ENCODE data around the gene PABPN1L. TPM values are rescaled to one million over a fixed set of nuclear protein-coding genes. Genes with fewer than 3 reads are reported as not detected.

The PABPN1L gene
- total RNA-seq, 2 experiments from 2014 or later, result not detected

DNA sequence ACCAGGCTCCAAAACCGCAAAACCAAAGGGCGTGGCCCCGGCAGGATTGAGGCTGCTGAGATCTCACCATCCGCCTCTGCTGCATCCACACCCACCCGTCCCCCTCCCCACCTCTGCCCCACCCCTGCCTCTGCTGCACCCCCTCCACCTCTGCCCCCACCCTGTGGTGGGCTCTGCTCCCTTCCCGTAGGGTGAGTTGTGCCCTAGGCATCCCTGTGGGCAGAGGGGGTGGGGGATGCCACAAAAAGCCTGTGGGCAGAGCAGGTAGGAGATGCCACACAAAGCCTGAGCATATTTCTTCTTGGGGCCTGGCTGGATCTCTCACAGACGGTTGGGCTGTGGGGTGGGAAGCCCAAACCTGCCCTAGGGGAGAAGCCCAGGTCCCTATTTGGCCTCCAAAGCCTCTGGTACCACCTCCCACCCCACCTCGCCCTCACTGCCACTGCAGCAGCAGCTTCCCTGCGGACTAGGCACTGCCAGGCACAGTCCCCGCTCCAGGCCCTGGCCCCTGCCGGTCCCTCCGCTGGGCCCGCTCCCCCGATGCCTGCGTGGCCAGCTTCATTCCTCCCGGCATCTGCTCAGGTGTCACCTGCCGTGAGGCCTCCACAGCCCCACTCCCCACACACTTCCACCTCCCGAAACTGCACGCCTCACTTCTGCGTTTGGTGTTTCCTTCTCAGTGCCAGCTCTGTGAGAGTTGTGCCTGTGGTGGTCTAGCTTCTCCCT lies 11.3 kb upstream of the PABPN1L start:
- no peak for DNase-seq
- Mint-ChIP-seq H3K4me3 (no peak overlapping the region), H3K27ac (no peak overlapping the region), H3K9me3 (no peaks in the 10 kb centered on the region), H3K4me1 (ENCODE audit: low read depth) (no peaks in the 10 kb centered on the region), H3K27me3 (no peaks in the 10 kb centered on the region), H3K36me3 (ENCODE audit: low read depth) (no peaks in the 10 kb centered on the region)
- CTCF ChIA-PET, result no interaction called here
- TF ChIP-seq, protein P1, sequence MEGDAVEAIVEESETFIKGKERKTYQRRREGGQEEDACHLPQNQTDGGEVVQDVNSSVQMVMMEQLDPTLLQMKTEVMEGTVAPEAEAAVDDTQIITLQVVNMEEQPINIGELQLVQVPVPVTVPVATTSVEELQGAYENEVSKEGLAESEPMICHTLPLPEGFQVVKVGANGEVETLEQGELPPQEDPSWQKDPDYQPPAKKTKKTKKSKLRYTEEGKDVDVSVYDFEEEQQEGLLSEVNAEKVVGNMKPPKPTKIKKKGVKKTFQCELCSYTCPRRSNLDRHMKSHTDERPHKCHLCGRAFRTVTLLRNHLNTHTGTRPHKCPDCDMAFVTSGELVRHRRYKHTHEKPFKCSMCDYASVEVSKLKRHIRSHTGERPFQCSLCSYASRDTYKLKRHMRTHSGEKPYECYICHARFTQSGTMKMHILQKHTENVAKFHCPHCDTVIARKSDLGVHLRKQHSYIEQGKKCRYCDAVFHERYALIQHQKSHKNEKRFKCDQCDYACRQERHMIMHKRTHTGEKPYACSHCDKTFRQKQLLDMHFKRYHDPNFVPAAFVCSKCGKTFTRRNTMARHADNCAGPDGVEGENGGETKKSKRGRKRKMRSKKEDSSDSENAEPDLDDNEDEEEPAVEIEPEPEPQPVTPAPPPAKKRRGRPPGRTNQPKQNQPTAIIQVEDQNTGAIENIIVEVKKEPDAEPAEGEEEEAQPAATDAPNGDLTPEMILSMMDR (IDR thresholded peaks at IDR 0.05), result no peak
- H3K4me3 ChIP-seq (ENCODE audit: low read length), result no peak overlapping the region
- no peaks in the 10 kb centered on the region for H3K36me3 ChIP-seq (ENCODE audit: insufficient read depth, low read length)
- peaks cover 0 to 11% of the 10 kb centered on the region in 2 experiments for H3K9me3 ChIP-seq (ENCODE audit: control insufficient read depth in 1 of 2, insufficient read depth in 1 of 2, low read length in 2 of 2)
- no peak overlapping the region for H3K27ac ChIP-seq (ENCODE audit: low read depth in 1 of 2, low read length in 2 of 2)
- POLR2A ChIA-PET, result no interaction called here
- no peak for ATAC-seq (ENCODE audit: poor library complexity)
- H3K4me1 ChIP-seq (ENCODE audit: insufficient read depth, low read length), result peaks cover 9% of the 10 kb centered on the region
- intact Hi-C loops (cut with DNase I, micrococcal nuclease), result loop anchor here in 1 of 2 experiments (5.0 kb wide), 1 partner anchor 40 kb away; no protein-coding TSS in a partner anchor
- H3K27me3 ChIP-seq (ENCODE audit: control insufficient read depth in 1 of 2, insufficient read depth in 2 of 2, low read length in 2 of 2), result no peaks in the 10 kb centered on the region

DNA sequence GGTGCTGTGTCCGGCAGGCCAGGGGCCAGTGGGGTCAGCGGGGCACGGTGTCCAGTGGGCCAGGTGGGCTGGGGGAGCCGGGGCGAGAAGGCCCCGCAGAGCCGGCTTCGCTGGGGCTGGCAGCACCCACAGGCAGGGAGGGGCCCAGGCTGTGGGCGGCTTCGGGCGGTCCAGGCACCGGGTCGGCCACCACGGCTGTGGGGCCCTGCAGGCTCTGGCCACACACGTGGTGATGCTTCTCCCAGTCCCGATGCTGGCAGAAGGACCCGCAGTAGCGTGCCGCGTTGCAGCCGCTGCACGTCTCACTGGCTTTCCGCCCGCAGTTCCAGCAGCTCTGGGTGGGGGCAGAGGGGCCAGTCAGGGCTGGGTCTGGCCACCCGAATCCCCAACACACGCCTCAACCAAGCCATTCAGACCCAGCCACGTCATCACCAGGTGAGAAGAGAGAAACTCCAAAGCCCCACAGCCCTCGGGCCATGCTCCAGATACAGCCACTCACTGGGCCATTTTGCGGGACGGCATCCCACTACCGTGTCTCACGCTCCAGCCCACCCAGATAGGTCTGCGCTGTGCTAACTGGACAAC lies 10.6 kb upstream of the PABPN1L start:
- TF ChIP-seq, protein P1 (IDR thresholded peaks at IDR 0.05), result no peak
- no peak overlapping the region for H3K27ac Mint-ChIP-seq
- no peak overlapping the region for H3K27ac ChIP-seq (ENCODE audit: low read depth in 1 of 2, low read length in 2 of 2)
- no peak overlapping the region for H3K4me3 ChIP-seq (ENCODE audit: low read length)
- H3K4me1 ChIP-seq (ENCODE audit: insufficient read depth, low read length), result peaks cover 4% of the 10 kb centered on the region
- DNase-seq (no peak), ATAC-seq (ENCODE audit: poor library complexity) (no peak)
- H3K4me1 Mint-ChIP-seq (ENCODE audit: low read depth), result no peaks in the 10 kb centered on the region
- no peaks in the 10 kb centered on the region for H3K9me3 Mint-ChIP-seq
- no peaks in the 10 kb centered on the region for H3K36me3 ChIP-seq (ENCODE audit: insufficient read depth, low read length)
- ChIA-PET POLR2A (no interaction called here), CTCF (no interaction called here)
- no peaks in the 10 kb centered on the region for H3K27me3 Mint-ChIP-seq
- peaks cover 0 to 11% of the 10 kb centered on the region in 2 experiments for H3K9me3 ChIP-seq (ENCODE audit: control insufficient read depth in 1 of 2, insufficient read depth in 1 of 2, low read length in 2 of 2)
- intact Hi-C loops (cut with DNase I, micrococcal nuclease), result loop anchor here in 1 of 2 experiments (5.0 kb wide), 1 partner anchor 40 kb away; no protein-coding TSS in a partner anchor
- H3K36me3 Mint-ChIP-seq (ENCODE audit: low read depth), result no peaks in the 10 kb centered on the region
- peaks cover under 1% of the 10 kb centered on the region in 2 experiments for H3K27me3 ChIP-seq (ENCODE audit: control insufficient read depth in 1 of 2, insufficient read depth in 2 of 2, low read length in 2 of 2)
- no peak overlapping the region for H3K4me3 Mint-ChIP-seq

DNA sequence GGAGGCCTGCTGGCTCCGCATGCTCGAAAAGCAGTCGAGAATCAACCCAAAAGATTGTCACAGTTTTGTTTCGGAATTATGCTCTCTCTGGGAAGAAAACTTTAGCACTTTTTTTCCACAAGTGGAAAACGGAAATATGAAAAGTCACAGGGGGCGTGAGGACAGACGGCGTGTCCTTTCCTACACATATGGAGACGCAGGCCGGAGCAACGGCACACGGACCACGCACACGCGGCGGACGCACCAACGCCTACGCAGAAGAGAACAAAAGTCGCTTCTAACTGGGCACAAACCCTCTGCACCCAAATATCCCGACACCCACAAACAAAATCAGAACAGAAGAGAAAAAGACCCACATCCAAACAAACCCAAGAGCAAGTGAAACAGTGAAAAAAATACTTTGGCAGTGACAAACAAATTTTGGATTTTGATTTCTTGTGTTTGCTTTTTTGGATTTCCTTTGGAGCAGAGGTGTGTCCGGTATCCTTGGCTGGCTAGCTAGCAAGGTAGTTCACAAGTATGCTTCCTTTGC lies 9.3 kb upstream of the PABPN1L start:
- Histone ChIP-seq H3K36me3 (ENCODE audit: insufficient read depth, low read length) (no peaks in the 10 kb centered on the region), H3K4me3 (ENCODE audit: low read length) (no peak overlapping the region), H3K9me3 (ENCODE audit: control insufficient read depth in 1 of 2, insufficient read depth in 1 of 2, low read length in 2 of 2) (peaks cover 0 to 11% of the 10 kb centered on the region in 2 experiments), H3K27me3 (ENCODE audit: control insufficient read depth in 1 of 2, insufficient read depth in 2 of 2, low read length in 2 of 2) (peaks cover 10 to 13% of the 10 kb centered on the region in 2 experiments), H3K4me1 (ENCODE audit: insufficient read depth, low read length) (peaks cover 3% of the 10 kb centered on the region), H3K27ac (ENCODE audit: low read depth in 1 of 2, low read length in 2 of 2) (no peak overlapping the region)
- ATAC-seq (ENCODE audit: poor library complexity), result no peak
- CTCF ChIA-PET, result no interaction called here
- DNase-seq, result no peak
- TF ChIP-seq, protein P1 (IDR thresholded peaks at IDR 0.05), result no peak
- Mint-ChIP-seq H3K36me3 (ENCODE audit: low read depth) (no peaks in the 10 kb centered on the region), H3K9me3 (no peaks in the 10 kb centered on the region), H3K27me3 (peaks cover 7% of the 10 kb centered on the region), H3K4me1 (ENCODE audit: low read depth) (no peaks in the 10 kb centered on the region), H3K4me3 (no peak overlapping the region), H3K27ac (no peak overlapping the region)
- POLR2A ChIA-PET, result no interaction called here
- intact Hi-C loops (cut with DNase I, micrococcal nuclease), result loop anchor here in 1 of 2 experiments (5.0 kb wide), 1 partner anchor 42 kb away; no protein-coding TSS in a partner anchor

All from CD4-positive, alpha-beta T cell (primary cell).